GM12878 (cell line): ENCODE measurements around the gene ARMC2. TPM values are rescaled to one million over a fixed set of nuclear protein-coding genes. Genes with fewer than 3 reads are reported as not detected.

ENCODE experiments used
- ATAC-seq: fragments of 200-7000 bp; cut with Tn5 transposase; 3 replicates; pipeline ENCODE4 v1.9.1; 2020; ENCODE audit warnings: mild to moderate bottlenecking, moderate library complexity
- BruUV-seq: library from RNA; stranded (reverse); fragments of 400-500 nt; replicated peaks from 2 replicates; lab custom pipeline; 2021; lab: Mats Ljungman, UMichigan
- CTCF ChIA-PET: fragments of 300-600 bp; sonication (Branson Sonifier 250); formaldehyde crosslinking; extraction: SDS; loops from one replicate; lab custom pipeline; 2021; ENCODE audit warnings: inconsistent platforms; lab: Yijun Ruan, JAX
- POLR2A ChIA-PET: fragments of 350-600 bp; formaldehyde crosslinking; extraction: SDS; loops from one replicate; lab custom pipeline; 2021; ENCODE audit warnings: inconsistent platforms; lab: Charles Lee
- RAD21 ChIA-PET: fragments of 300-600 bp; sonication (Branson Sonifier 250); formaldehyde crosslinking; loops from one replicate; lab custom pipeline; 2023; ENCODE audit warnings: antibody characterized with exemption; ENCODE audit not compliant: unreplicated experiment; lab: Charles Lee
- SMC1A ChIA-PET: fragments of 300-600 bp; sonication (Branson Sonifier 250); formaldehyde crosslinking; loops from one replicate; lab custom pipeline; 2023; ENCODE audit not compliant: unreplicated experiment, uncharacterized antibody; lab: Charles Lee
- DNase-seq: peaks from one replicate; pipeline ENCODE4 v3.0.0-alpha.2; 2011; ENCODE audit warnings: low read depth, low spot score
- FAIRE-seq: peaks from 3 replicates; lab custom pipeline; 2011; peaks lifted over from hg19 to GRCh38; lab: Jason Lieb, UNC
- H2AFZ ChIP-seq: 2 replicates; pipeline ENCODE4 v1.6.0; 2011; ENCODE audit warnings: low read depth, low read length, control low read depth; ENCODE audit not compliant: control insufficient read depth
- H3K27ac ChIP-seq: 2 replicates; pipeline ENCODE4 v1.5.1; 2011; ENCODE audit warnings: control low read depth; ENCODE audit not compliant: control insufficient read depth, insufficient read depth
- H3K27me3 ChIP-seq, 2 experiments: replicated peaks in 1 of 2; 2 replicates each; pipeline versions ENCODE4 v1.6.0 to v1.6.1; 2011; ENCODE audit warnings: low read length in 1 of 2; ENCODE audit not compliant: control insufficient read depth in 2 of 2, insufficient read depth in 2 of 2
- H3K36me3 ChIP-seq, 2 experiments: 2 replicates each; pipeline ENCODE4 v1.5.1; 2011; ENCODE audit warnings: low read length in 1 of 2; ENCODE audit not compliant: control insufficient read depth in 2 of 2, insufficient read depth in 2 of 2
- H3K4me1 ChIP-seq: 2 replicates; pipeline ENCODE4 v1.6.1; 2011; ENCODE audit warnings: mild to moderate bottlenecking, low read length, moderate library complexity, mixed read lengths; ENCODE audit not compliant: control insufficient read depth, insufficient read depth
- H3K4me2 ChIP-seq: 2 replicates; pipeline ENCODE4 v1.6.0; 2011; ENCODE audit warnings: control low read depth; ENCODE audit not compliant: control insufficient read depth, insufficient read depth
- H3K4me3 ChIP-seq: fragments of 200-600 bp; sonication (generic); 2 replicates; pipeline ENCODE4 v1.5.1; 2016
- H3K79me2 ChIP-seq: 2 replicates; pipeline ENCODE4 v1.6.0; 2011; ENCODE audit warnings: low read length; ENCODE audit not compliant: control insufficient read depth, insufficient read depth
- H3K9ac ChIP-seq: 2 replicates; pipeline ENCODE4 v1.8.0; 2011; ENCODE audit warnings: low read length, control low read depth, mixed read lengths; ENCODE audit not compliant: control insufficient read depth, insufficient read depth
- H3K9me3 ChIP-seq: replicated peaks from 3 replicates; pipeline ENCODE4 v1.5.1; 2011; ENCODE audit warnings: mild to moderate bottlenecking, low read length; ENCODE audit not compliant: control insufficient read depth, insufficient read depth
- H4K20me1 ChIP-seq: 2 replicates; pipeline ENCODE4 v1.6.0; 2011; ENCODE audit not compliant: control insufficient read depth, insufficient read depth
- ASH2L ChIP-seq: fragments of 300-600, 200-600 bp; sonication (generic); IDR thresholded peaks from 2 replicates; pipeline ENCODE4 v1.6.1; 2017; ENCODE audit warnings: low read depth, mild to moderate bottlenecking, borderline replicate concordance
- BHLHE40 ChIP-seq, 2 experiments: fragments of 450-650 bp in 1 of 2; IDR thresholded peaks; 2 replicates each; pipeline ENCODE4 v1.6.1; 2011 to 2017; ENCODE audit warnings: low read depth in 2 of 2, borderline replicate concordance in 1 of 2, improper control_type of control experiment in 1 of 2, low read length in 1 of 2, mild to moderate bottlenecking in 1 of 2
- CHD2 ChIP-seq: IDR thresholded peaks from 2 replicates; pipeline ENCODE4 v1.6.1; 2011; ENCODE audit warnings: low read depth, low read length, improper control_type of control experiment, borderline replicate concordance
- EP300 ChIP-seq, 2 experiments: fragments of 150-350 bp in 1 of 2; IDR thresholded peaks; 2 replicates each; pipeline ENCODE4 v1.6.1; 2011 to 2012; ENCODE audit warnings: low read depth in 2 of 2, low read length in 2 of 2, borderline replicate concordance in 1 of 2, improper control_type of control experiment in 1 of 2, inconsistent platforms in 1 of 2; ENCODE audit not compliant: control insufficient read depth in 1 of 2
- HCFC1 ChIP-seq: fragments of 150-350 bp; IDR thresholded peaks from 2 replicates; pipeline ENCODE4 v1.6.1; 2014; ENCODE audit warnings: low read length
- HDAC2 ChIP-seq: fragments of 200-600 bp; sonication (generic); IDR thresholded peaks from 2 replicates; pipeline ENCODE4 v1.6.1; 2017
- LARP7 ChIP-seq: fragments of 450-650 bp; IDR thresholded peaks from 2 replicates; pipeline ENCODE4 v1.6.1; 2017; ENCODE audit warnings: mild to moderate bottlenecking
- NRF1 ChIP-seq: conservative IDR thresholded peaks from 2 replicates; pipeline ENCODE4 v1.6.1; 2011; ENCODE audit warnings: mild to moderate bottlenecking, low read depth, low read length, improper control_type of control experiment
- PBX3 ChIP-seq: IDR thresholded peaks from 2 replicates; pipeline ENCODE4 v1.6.1; 2011; ENCODE audit warnings: mild to moderate bottlenecking, low read depth, low read length, moderate library complexity; ENCODE audit not compliant: insufficient replicate concordance
- SIN3A ChIP-seq: IDR thresholded peaks from 2 replicates; pipeline ENCODE4 v1.6.1; 2012; ENCODE audit warnings: low read depth, low read length, improper control_type of control experiment
- SMAD1 ChIP-seq: fragments of 450-650 bp; IDR thresholded peaks from 2 replicates; pipeline ENCODE4 v1.6.1; 2018; ENCODE audit warnings: mild to moderate bottlenecking, low read depth; ENCODE audit not compliant: partially characterized antibody
- SUZ12 ChIP-seq: fragments of 200-600 bp; sonication (generic); IDR thresholded peaks from one replicate; pipeline ENCODE4 v1.6.1; 2018; ENCODE audit warnings: antibody characterized with exemption, mild to moderate bottlenecking; ENCODE audit not compliant: unreplicated experiment
- TARDBP ChIP-seq: IDR thresholded peaks from 2 replicates; pipeline ENCODE4 v1.6.1; 2016; ENCODE audit warnings: borderline replicate concordance
- TBL1XR1 ChIP-seq: IDR thresholded peaks from 2 replicates; pipeline ENCODE4 v1.6.1; 2012; ENCODE audit warnings: low read depth, low read length, improper control_type of control experiment
- ZNF384 ChIP-seq: IDR thresholded peaks from 2 replicates; pipeline ENCODE4 v1.6.1; 2012; ENCODE audit warnings: low read depth, mild to moderate bottlenecking, low read length, improper control_type of control experiment, borderline replicate concordance
- WGBS: methylation state at CpG from one replicate; pipeline ENCODE4 v1.1.6; 2016; ENCODE audit warnings: low lambda C conversion rate; ENCODE audit not compliant: insufficient replicate concordance, insufficient coverage; ENCODE audit errors: missing lambda C conversion rate; 5-methylcytosine and 5-hydroxymethylcytosine counted together
- in situ Hi-C: fragments of 300-500 bp; cut with MboI; formaldehyde crosslinking; loops from 9 replicates; pipeline ENCODE4 v1.14.3; 2018; ENCODE audit warnings: mixed read lengths
- intact Hi-C: fragments of 100-400 bp; cut with micrococcal nuclease; formaldehyde crosslinking; loops from one replicate; pipeline ENCODE4 v1.14.2; 2022; ENCODE audit not compliant: unreplicated experiment
- polyA plus RNA-seq, 11 experiments: library from polyadenylated mRNA; depleted of rRNA in 4 of 11; unstranded in 6 of 11; stranded (reverse) in 5 of 11; fragments of >200 nt; fragmentation: Nextera tagmentation in 4 of 11; fragmentation: Illumina TruSeq in 1 of 11; extraction: Ambion mirVana in 4 of 11; extraction: Trizol in 1 of 11; gene quantifications; 1 replicate in 1 of 11; 2 replicates in 10 of 11; pipeline versions ENCODE4 v1.2.1 to v1.2.3, GENCODE V29; 2011 to 2016; ENCODE audit warnings: inconsistent platforms in 2 of 11, missing spikeins in 2 of 11, low read depth in 1 of 11
- total RNA-seq, 4 experiments: library from RNA; depleted of rRNA in 3 of 4; stranded (reverse); fragments of >200 nt in 3 of 4; fragmentation: Illumina TruSeq in 1 of 4; extraction: Trizol in 1 of 4; gene quantifications; 2 replicates each; pipeline versions ENCODE4 v1.2.1 to v1.2.3, GENCODE V29; 2013 to 2021
- TF ChIP-seq, protein P1 (sequence below): fragments of 450-650 bp; IDR thresholded peaks from 2 replicates; pipeline ENCODE4 v1.6.1; 2016; ENCODE audit warnings: mild to moderate bottlenecking
- TF ChIP-seq, protein P2 (sequence below): fragments of 450-650 bp; IDR thresholded peaks from 2 replicates; pipeline ENCODE4 v1.6.1; 2017; ENCODE audit warnings: low read depth, mild to moderate bottlenecking, moderate library complexity
- TF ChIP-seq, protein P3 (sequence below): IDR thresholded peaks from 2 replicates; pipeline ENCODE4 v1.6.1; 2011; ENCODE audit warnings: borderline replicate concordance, low read depth, mild to moderate bottlenecking, moderate library complexity, mixed read lengths, low read length; ENCODE audit not compliant: insufficient read depth; ENCODE audit errors: extremely low read length

Gene ARMC2
- total and polyA plus RNA-seq, 10 of the 15 experiments (the other 5 are each of a cell fraction or from before 2014, with no cell fraction given), result 0.06 to 0.33 (median 0.21) TPM; not detected in 5

DNA sequence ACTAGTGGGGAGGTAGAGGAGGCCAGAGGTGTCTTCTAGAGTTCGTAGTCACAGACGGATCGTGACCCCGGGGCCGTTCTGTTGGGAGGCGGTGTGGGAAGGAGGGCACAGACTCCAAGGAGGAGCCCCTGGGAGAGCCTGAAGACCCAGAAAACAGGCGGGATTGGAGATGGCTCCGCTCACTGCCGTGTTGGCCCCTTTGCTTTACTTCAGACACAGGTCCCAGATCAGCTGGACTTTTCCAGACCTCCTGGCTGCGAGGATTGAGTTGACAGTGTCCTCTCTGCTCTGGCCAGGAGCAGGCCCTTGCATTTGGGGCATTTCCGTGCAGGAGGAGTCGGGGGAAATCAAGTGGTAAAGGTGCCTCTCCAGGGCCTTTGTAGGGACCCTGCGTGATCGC is 112.9 kb downstream of the ARMC2 start (continued):
- TF ChIP-seq ZNF384 (no peak), CHD2 (no peak), PBX3 (no peak), SMAD1 (no peak), LARP7 (no peak), TARDBP (no peak), BHLHE40 (IDR thresholded peaks at IDR 0.05; ENCODE audit: borderline replicate concordance in 1 of 2, low read depth in 2 of 2, low read length in 1 of 2) (no peak), EP300 (IDR thresholded peaks at IDR 0.05; ENCODE audit: borderline replicate concordance in 1 of 2, control insufficient read depth in 1 of 2, low read depth in 2 of 2, low read length in 2 of 2) (no peak), HDAC2 (no peak)
- TF ChIP-seq, protein P1, sequence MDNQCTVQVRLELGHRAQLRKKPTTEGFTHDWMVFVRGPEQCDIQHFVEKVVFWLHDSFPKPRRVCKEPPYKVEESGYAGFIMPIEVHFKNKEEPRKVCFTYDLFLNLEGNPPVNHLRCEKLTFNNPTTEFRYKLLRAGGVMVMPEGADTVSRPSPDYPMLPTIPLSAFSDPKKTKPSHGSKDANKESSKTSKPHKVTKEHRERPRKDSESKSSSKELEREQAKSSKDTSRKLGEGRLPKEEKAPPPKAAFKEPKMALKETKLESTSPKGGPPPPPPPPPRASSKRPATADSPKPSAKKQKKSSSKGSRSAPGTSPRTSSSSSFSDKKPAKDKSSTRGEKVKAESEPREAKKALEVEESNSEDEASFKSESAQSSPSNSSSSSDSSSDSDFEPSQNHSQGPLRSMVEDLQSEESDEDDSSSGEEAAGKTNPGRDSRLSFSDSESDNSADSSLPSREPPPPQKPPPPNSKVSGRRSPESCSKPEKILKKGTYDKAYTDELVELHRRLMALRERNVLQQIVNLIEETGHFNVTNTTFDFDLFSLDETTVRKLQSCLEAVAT, result no peak

- ChIA-PET RAD21 (no interaction called here), SMC1A (interaction anchor here (0.7 kb wide), 1 partner anchor 48 kb away, joined by 3 read pairs; no protein-coding TSS in a partner anchor), CTCF (no interaction called here), POLR2A (no interaction called here)
- H3K27me3 ChIP-seq, result peaks cover 0 to 5% of the 10 kb centered on the region in 2 experiments
- no peak overlapping the region for H3K9ac ChIP-seq
- no TSS peak for BruUV-seq
- H3K36me3 ChIP-seq, result no peaks in the 10 kb centered on the region
- no peaks in the 10 kb centered on the region for H3K79me2 ChIP-seq
- no peak overlapping the region for H3K27ac ChIP-seq
- DNase-seq, result no peak
- H3K4me3 ChIP-seq, result no peak overlapping the region
- intact Hi-C loops (no loop called here), in situ Hi-C loops (no loop called here)
- no peak overlapping the region for H3K4me2 ChIP-seq
- no peaks in the 10 kb centered on the region for H3K4me1 ChIP-seq
- no peaks in the 10 kb centered on the region for H3K9me3 ChIP-seq
- ATAC-seq, result no peak
- no peak overlapping the region for H2AFZ ChIP-seq
- WGBS, result 57% methylated on average over 6 of the region's 6 CpGs
- no peak for FAIRE-seq
- no peaks in the 10 kb centered on the region for H4K20me1 ChIP-seq
- TF ChIP-seq NRF1 (no peak), EP300 (IDR thresholded peaks at IDR 0.05; ENCODE audit: borderline replicate concordance in 1 of 2, control insufficient read depth in 1 of 2, low read depth in 2 of 2, low read length in 2 of 2) (no peak), SIN3A (no peak), HCFC1 (no peak), SUZ12 (no peak), TBL1XR1 (no peak), ASH2L (no peak)
- TF ChIP-seq, protein P2, sequence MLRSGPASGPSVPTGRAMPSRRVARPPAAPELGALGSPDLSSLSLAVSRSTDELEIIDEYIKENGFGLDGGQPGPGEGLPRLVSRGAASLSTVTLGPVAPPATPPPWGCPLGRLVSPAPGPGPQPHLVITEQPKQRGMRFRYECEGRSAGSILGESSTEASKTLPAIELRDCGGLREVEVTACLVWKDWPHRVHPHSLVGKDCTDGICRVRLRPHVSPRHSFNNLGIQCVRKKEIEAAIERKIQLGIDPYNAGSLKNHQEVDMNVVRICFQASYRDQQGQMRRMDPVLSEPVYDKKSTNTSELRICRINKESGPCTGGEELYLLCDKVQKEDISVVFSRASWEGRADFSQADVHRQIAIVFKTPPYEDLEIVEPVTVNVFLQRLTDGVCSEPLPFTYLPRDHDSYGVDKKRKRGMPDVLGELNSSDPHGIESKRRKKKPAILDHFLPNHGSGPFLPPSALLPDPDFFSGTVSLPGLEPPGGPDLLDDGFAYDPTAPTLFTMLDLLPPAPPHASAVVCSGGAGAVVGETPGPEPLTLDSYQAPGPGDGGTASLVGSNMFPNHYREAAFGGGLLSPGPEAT, result no peak
- TF ChIP-seq, protein P3, sequence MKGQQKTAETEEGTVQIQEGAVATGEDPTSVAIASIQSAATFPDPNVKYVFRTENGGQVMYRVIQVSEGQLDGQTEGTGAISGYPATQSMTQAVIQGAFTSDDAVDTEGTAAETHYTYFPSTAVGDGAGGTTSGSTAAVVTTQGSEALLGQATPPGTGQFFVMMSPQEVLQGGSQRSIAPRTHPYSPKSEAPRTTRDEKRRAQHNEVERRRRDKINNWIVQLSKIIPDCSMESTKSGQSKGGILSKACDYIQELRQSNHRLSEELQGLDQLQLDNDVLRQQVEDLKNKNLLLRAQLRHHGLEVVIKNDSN, result no peak
Measured at GRCh38 chr6:108961985-108962384, 113.8 kb downstream of the ARMC2 start.
